Thoracic aorta (tissue), 2 donors: Measurements from ENCODE around the gene GALNT12. TPM values are rescaled to one million over a fixed set of nuclear protein-coding genes. Genes with fewer than 3 reads are reported as not detected.

Experiments used
- ATAC-seq: fragments of 150-250 bp; one replicate; pipeline ENCODE4 v1.8.0; 2017; ENCODE audit warnings: low read depth; ENCODE audit not compliant: insufficient number of reproducible peaks, low FRiP score
- DNase-seq: peaks from one replicate; pipeline ENCODE4 v3.0.0-alpha.2; 2020; ENCODE audit warnings: low spot score
- H3K27ac ChIP-seq, 2 donors: fragments of 200-600 bp; sonication (generic); 1 replicate in 1 of 2; 2 replicates in 1 of 2; pipeline ENCODE4 v1.5.1; 2016; ENCODE audit warnings: mild to moderate bottlenecking in 2 of 2, moderate library complexity in 2 of 2
- H3K27me3 ChIP-seq: fragments of 200-600 bp; sonication (generic); replicated peaks from 2 replicates; pipeline ENCODE4 v1.6.0; 2016; ENCODE audit warnings: mild to moderate bottlenecking; ENCODE audit not compliant: insufficient read depth
- H3K36me3 ChIP-seq: fragments of 200-600 bp; sonication (generic); one replicate; pipeline ENCODE4 v1.5.1; 2016
- H3K4me1 ChIP-seq, 2 donors: fragments of 200-600 bp; sonication (generic); 1 replicate in 1 of 2; 2 replicates in 1 of 2; pipeline versions ENCODE4 v1.5.1 to v1.6.0; 2016; ENCODE audit warnings: low read depth in 2 of 2, mild to moderate bottlenecking in 1 of 2; ENCODE audit not compliant: control insufficient read depth in 1 of 2
- H3K4me3 ChIP-seq: fragments of 200-600 bp; sonication (generic); 2 replicates; pipeline ENCODE4 v1.5.1; 2016; ENCODE audit warnings: mild to moderate bottlenecking
- H3K9me3 ChIP-seq: fragments of 200-600 bp; sonication (generic); 2 replicates; pipeline ENCODE4 v1.5.1; 2016
- total RNA-seq, 2 donors: library from RNA; depleted of rRNA; stranded (reverse); fragments of >200 nt; gene quantifications; one replicate each; pipeline versions ENCODE4 v1.1.0 to v1.2.3, GENCODE V29; 2016
- TF ChIP-seq, protein P1 (sequence below): fragments of 200-600 bp; sonication (generic); IDR thresholded peaks from one replicate; pipeline ENCODE4 v1.5.1; 2019; ENCODE audit warnings: antibody characterized with exemption

Gene GALNT12
- total RNA-seq, 2 donors from 2014 or later = 6.8 to 30.1 TPM

DNA sequence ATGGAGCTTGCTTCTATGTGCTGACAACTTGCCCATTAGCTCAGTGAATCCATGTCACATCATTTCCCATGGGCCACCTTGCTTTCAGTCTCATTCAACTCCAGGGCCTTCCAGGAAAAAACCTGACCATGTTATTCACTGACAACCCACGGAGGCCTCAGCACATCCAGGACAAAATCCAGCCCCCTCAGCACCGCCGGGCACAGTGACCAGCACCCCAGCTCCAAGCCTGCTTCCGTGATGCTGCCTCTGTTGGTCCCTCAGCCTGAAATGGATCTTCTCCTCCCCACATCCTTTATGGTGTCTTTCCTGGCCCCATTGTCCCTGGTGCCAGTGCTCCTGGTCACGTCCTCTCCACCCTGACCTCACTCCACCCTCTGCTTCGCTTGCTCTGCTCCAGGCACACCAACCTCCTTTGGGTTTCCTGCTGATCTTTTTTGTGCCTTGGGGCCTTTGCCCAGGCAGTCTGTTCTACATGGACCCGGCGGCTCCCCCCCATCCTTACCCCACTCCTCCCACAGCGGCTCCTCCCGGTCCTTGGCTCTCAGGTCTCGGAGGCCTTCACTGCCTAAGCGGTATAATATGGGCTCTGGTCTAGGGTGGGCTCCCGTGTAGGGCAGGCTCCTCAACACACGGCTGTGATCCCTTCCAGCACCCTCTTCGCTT, 36.1 kb upstream of the GALNT12 start:
- Histone ChIP-seq H3K27me3 (no peaks in the 10 kb centered on the region), H3K36me3 (peaks cover 64% of the 10 kb centered on the region), H3K4me1 (no peaks in the 10 kb centered on the region), H3K4me3 (no peak overlapping the region), H3K9me3 (no peaks in the 10 kb centered on the region), H3K27ac (no peak overlapping the region)
- no peak for DNase-seq
- TF ChIP-seq, protein P1, sequence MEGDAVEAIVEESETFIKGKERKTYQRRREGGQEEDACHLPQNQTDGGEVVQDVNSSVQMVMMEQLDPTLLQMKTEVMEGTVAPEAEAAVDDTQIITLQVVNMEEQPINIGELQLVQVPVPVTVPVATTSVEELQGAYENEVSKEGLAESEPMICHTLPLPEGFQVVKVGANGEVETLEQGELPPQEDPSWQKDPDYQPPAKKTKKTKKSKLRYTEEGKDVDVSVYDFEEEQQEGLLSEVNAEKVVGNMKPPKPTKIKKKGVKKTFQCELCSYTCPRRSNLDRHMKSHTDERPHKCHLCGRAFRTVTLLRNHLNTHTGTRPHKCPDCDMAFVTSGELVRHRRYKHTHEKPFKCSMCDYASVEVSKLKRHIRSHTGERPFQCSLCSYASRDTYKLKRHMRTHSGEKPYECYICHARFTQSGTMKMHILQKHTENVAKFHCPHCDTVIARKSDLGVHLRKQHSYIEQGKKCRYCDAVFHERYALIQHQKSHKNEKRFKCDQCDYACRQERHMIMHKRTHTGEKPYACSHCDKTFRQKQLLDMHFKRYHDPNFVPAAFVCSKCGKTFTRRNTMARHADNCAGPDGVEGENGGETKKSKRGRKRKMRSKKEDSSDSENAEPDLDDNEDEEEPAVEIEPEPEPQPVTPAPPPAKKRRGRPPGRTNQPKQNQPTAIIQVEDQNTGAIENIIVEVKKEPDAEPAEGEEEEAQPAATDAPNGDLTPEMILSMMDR = no peak
- no peak for ATAC-seq

DNA sequence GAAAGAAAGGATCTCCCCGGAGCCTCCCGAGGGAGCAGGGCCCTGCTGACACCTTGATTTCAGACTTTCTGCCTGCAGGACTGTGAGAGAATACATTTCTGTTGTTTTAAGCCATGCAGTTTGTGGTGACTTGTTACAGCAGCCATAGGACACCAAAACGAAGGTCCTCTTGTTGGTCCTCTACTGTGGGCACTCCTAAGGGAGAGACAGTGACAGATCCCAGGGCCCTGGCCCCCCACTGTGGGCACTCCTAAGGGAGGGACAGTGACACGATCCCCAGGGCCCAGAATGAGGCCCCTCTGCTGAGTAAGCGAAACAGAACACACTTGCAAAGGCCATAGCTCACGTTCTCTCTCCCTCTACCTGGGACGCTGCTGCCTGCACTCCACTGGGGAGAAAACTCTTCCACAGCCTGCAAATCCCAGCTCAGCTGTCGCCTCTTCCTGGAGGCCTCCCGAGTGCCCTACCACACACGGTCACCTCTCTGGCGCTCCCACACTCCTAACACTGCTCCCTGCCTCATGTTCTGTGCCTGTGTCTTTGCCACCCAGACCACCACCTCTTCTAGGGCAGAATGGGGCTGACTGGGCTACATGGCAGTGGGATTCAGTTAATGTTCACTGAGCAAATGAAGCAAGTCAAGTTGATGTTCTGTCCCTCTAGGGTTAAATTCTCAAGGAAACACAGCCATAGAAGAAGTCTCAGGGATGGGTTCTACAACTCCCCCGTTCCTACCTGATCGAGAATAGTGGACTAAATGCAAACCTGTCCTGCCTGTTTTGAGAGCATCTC, 34.9 kb upstream of the GALNT12 start:
- TF ChIP-seq, protein P1 = no peak
- ATAC-seq (no peak), DNase-seq (no peak)
- H3K27ac ChIP-seq = no peak overlapping the region
- H3K27me3 ChIP-seq = no peaks in the 10 kb centered on the region
- H3K4me3 ChIP-seq = no peak overlapping the region
- H3K9me3 ChIP-seq = no peaks in the 10 kb centered on the region
- peaks cover 61% of the 10 kb centered on the region for H3K36me3 ChIP-seq
- H3K4me1 ChIP-seq = no peaks in the 10 kb centered on the region

DNA sequence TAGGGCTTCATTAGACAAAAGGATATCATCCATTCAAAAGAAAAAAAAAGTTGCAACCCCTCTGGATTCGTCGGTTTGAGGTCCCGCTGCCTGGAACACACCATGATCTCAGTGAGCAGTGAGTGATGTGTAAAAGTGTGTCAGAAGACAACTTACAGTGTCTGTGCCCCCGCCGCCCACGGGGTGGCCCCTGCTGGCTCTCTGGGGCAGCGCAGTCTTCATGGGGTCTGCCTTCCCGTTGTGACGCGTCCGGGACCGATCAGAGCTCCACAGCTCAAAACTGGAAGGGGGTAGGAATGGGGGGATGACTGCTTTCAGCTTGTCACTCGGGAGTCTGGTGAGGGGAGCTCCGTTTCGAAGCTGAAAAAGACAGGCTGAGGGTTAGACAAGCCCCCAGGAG, 33.7 kb upstream of the GALNT12 start:
- Histone ChIP-seq H3K9me3 (no peaks in the 10 kb centered on the region), H3K27ac (no peak overlapping the region)

DNA sequence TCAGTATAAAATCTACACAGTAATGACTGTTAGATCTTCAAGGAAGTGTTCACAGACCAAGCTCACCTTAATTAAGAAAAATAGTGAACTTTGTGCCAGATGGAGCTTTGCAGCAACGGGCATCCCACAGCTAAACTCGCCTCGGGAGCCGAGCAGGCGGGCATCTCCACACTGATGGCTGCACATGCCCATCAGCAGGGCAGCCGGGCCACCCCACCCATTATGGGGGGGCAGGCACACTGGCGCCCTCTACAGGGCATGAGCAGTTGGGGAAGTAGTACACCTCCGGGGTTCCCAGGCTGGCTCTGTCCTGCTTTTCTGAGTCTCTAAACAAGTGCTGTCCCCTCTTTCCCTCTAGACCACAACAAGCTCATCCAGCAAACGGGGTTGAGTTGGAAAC, 32.7 kb upstream of the GALNT12 start:
- H3K4me3 ChIP-seq = no peak overlapping the region
- H3K27me3 ChIP-seq = no peaks in the 10 kb centered on the region
- H3K36me3 ChIP-seq = peaks cover 53% of the 10 kb centered on the region
- TF ChIP-seq, protein P1 = no peak
- H3K4me1 ChIP-seq = no peaks in the 10 kb centered on the region
- ATAC-seq (no peak), DNase-seq (no peak)
- H3K9me3 ChIP-seq = no peaks in the 10 kb centered on the region
- H3K27ac ChIP-seq = no peak overlapping the region

More for the DNA sequence above, 33.7 kb upstream of the GALNT12 start:
- Histone ChIP-seq H3K27me3 (no peaks in the 10 kb centered on the region), H3K4me1 (no peaks in the 10 kb centered on the region), H3K4me3 (no peak overlapping the region), H3K36me3 (peaks cover 59% of the 10 kb centered on the region)
- DNase-seq (no peak), ATAC-seq (no peak)
- TF ChIP-seq, protein P1 = no peak

DNA sequence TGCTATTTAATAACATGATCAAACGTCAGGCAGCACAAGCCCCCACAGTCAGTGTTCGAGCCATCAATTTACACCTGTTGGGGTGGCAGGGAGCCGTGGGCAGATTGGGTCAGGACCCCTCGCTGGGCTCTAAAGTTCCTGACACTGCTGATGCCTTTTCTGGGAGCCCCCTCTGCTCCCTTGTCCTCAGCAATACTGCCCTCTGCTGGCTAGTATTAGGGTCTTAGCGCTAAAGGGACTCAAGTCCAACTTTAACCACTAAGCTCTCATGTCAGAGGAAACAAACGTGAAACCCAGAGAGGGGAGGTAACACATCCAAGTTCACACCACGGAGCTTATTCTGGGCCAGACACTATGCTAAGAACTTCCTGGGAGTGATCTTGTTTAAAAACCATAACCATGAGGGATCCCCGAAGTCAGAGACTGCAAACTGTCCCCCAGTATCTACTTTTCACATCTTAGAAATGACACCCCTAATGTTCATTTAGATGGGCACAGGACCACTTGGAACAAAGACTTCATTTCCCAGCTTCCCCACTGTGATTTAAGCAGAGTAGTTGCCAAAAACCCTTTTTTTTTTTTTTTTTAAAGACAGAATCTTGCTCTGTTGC, 31.5 kb upstream of the GALNT12 start:
- no peak overlapping the region for H3K27ac ChIP-seq
- TF ChIP-seq, protein P1 = peak; percentile 57
- no peaks in the 10 kb centered on the region for H3K27me3 ChIP-seq
- ATAC-seq (no peak), DNase-seq (no peak)
- no peaks in the 10 kb centered on the region for H3K4me1 ChIP-seq
- H3K9me3 ChIP-seq = no peaks in the 10 kb centered on the region
- no peak overlapping the region for H3K4me3 ChIP-seq
- H3K36me3 ChIP-seq = peaks cover 45% of the 10 kb centered on the region
